IMR-90 (cell line): ENCODE measurements around the gene FBXW7.

Experiments
- BHLHE40 ChIP-seq: fragments of 150-350 bp; IDR thresholded peaks from 2 replicates; pipeline ENCODE4 v1.6.1; 2016; ENCODE audit warnings: mild to moderate bottlenecking, low read depth, low read length
- CEBPB ChIP-seq: IDR thresholded peaks from 2 replicates; pipeline ENCODE4 v1.6.1; 2012; ENCODE audit warnings: low read depth, low read length, improper control_type of control experiment
- CHD1 ChIP-seq: IDR thresholded peaks from 2 replicates; pipeline ENCODE4 v1.6.1; 2012; ENCODE audit warnings: low read depth, low read length, improper control_type of control experiment
- CTCF ChIP-seq: conservative IDR thresholded peaks from 2 replicates; pipeline ENCODE4 v1.5.1; 2012; ENCODE audit warnings: mild to moderate bottlenecking, low read depth, low read length, improper control_type of control experiment
- FOS ChIP-seq: fragments of 150-350 bp; IDR thresholded peaks from 2 replicates; pipeline ENCODE4 v1.6.1; 2016; ENCODE audit warnings: low read depth, low read length
- POLR2A ChIP-seq: IDR thresholded peaks from 2 replicates; pipeline ENCODE4 v1.6.1; 2012; ENCODE audit warnings: mild to moderate bottlenecking, low read depth, low read length
- RAD21 ChIP-seq: IDR thresholded peaks from 2 replicates; pipeline ENCODE4 v1.6.1; 2012; ENCODE audit warnings: low read length, improper control_type of control experiment
- RFX5 ChIP-seq: IDR thresholded peaks from 2 replicates; pipeline ENCODE4 v1.8.0; 2012; ENCODE audit warnings: low read depth, mild to moderate bottlenecking, low read length, moderate library complexity
- SMC3 ChIP-seq: fragments of 150-350 bp; IDR thresholded peaks from 2 replicates; pipeline ENCODE4 v1.6.1; 2016; ENCODE audit warnings: low read depth, mild to moderate bottlenecking, antibody characterized with exemption, low read length, moderate library complexity
- USF2 ChIP-seq: fragments of 150-350 bp; IDR thresholded peaks from 2 replicates; pipeline ENCODE4 v1.6.1; 2017; ENCODE audit warnings: mild to moderate bottlenecking, antibody characterized with exemption, low read length, low read depth

- TF ChIP-seq POLR2A (no peak), SMC3 (no peak), CHD1 (no peak), CTCF (no peak), RFX5 (no peak), BHLHE40 (no peak), RAD21 (no peak), USF2 (no peak), FOS (no peak), CEBPB (no peak)
Measured at GRCh38 chr4:152309418-152309817, 226.5 kb downstream of the FBXW7 start.
